ENCODE measurements around the gene MAN2B2.

MAN2B2 gene

DNA sequence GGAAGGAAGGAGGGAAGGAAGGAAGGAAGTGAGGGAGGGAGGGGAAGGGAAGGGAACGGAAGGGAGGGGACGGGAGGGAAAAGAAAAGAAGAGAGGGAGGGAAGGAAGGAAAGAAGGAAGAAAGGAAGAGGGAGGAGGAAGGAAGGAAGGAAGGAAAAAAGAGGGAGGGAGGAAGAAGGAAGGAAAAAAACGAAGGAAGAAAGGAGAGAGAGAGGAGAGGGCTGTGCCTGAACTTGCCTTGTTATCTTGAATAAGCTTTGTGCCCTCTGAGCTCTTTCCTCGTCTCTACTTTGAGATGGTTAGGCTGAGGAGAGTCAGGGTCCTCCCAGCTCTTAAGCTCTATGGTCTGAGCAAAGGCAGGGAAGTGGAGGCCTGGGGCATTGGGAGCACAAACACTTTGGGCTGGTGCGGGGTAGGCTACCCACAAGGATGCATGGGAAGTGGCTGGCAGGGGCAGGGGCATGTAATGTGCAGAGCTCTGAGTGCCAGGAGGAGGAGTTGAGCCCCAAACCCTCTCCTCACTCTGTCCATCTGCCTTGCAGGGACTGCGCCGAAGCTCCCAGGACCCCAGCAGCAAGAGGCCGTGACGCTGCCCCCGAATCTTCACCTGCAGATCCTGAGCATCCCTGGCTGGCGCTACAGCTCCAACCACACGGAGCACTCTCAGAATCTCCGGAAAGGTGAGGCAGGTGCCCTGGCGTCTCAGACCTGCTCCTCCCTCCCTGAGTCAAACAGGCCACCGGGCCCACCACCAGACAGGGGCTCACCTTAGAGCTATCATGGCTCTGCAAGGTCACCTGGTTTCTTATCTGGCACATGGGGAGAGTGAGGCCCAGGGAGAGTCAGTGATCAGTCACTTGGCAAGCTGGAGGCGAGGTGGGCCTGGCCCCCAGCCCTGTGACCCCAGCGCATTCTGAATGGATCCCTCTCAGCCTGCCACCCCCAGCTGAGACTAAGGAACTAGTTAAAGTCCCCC is 39.0 kb downstream of the MAN2B2 start:
- H3K9ac ChIP-seq (ENCODE audit: low read length), result no peak overlapping the region
- H3K27ac ChIP-seq (ENCODE audit: low read length), result no peak overlapping the region
- H3K4me3 ChIP-seq (ENCODE audit: low read length), result no peak overlapping the region
- H3K79me2 ChIP-seq (ENCODE audit: low read length), result no peaks in the 10 kb centered on the region
- H3K27me3 ChIP-seq (ENCODE audit: low read depth, low read length), result no peaks in the 10 kb centered on the region
- peaks cover 4% of the 10 kb centered on the region for H3K36me3 ChIP-seq (replicated peaks; ENCODE audit: low read depth, low read length)
- H3K9me3 ChIP-seq (ENCODE audit: insufficient read depth, low read length), result no peaks in the 10 kb centered on the region
- no peaks in the 10 kb centered on the region for H3K4me1 ChIP-seq (ENCODE audit: low read length)
- H3K4me2 ChIP-seq (ENCODE audit: low read length), result no peak overlapping the region
- no peak overlapping the region for H2AFZ ChIP-seq (ENCODE audit: low read depth, low read length)
- TF ChIP-seq, protein P1, sequence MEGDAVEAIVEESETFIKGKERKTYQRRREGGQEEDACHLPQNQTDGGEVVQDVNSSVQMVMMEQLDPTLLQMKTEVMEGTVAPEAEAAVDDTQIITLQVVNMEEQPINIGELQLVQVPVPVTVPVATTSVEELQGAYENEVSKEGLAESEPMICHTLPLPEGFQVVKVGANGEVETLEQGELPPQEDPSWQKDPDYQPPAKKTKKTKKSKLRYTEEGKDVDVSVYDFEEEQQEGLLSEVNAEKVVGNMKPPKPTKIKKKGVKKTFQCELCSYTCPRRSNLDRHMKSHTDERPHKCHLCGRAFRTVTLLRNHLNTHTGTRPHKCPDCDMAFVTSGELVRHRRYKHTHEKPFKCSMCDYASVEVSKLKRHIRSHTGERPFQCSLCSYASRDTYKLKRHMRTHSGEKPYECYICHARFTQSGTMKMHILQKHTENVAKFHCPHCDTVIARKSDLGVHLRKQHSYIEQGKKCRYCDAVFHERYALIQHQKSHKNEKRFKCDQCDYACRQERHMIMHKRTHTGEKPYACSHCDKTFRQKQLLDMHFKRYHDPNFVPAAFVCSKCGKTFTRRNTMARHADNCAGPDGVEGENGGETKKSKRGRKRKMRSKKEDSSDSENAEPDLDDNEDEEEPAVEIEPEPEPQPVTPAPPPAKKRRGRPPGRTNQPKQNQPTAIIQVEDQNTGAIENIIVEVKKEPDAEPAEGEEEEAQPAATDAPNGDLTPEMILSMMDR (IDR thresholded peaks at IDR 0.05; ENCODE audit: low read depth, low read length), result no peak
- no peak for TF ChIP-seq EZH2phosphoT487 (IDR thresholded peaks at IDR 0.05; ENCODE audit: low read depth)
- no peaks in the 10 kb centered on the region for H4K20me1 ChIP-seq (ENCODE audit: insufficient read depth, low read length)

DNA sequence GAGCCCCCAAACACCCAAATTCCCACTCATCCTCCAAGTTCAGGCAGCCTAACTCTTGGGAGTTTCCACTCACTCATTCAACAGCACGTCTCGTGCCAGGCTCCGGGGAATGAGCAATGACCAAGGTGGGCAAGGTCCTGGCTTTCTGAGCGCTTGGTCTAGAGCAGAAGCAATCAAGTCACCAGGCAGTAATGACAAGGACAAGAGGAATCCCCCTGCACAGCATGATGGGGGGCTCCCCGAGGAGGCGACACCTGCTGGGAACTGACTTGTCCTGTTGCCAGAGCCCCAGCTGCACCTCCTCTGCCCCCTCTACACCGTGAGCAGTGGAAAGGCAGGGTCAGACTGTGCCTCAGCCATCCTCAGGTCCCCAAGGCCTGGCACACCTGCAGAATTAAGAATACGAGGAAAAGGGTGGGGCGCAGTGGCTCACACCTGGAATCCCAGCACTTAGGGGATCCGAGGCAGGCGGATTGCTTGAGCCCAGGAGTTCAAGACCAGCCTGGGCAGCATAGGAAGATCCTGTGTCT is 39.8 kb downstream of the MAN2B2 start:
- Histone ChIP-seq H3K4me1 (ENCODE audit: low read length) (no peaks in the 10 kb centered on the region), H3K9ac (ENCODE audit: low read length) (no peak overlapping the region), H3K27me3 (ENCODE audit: low read depth, low read length) (no peaks in the 10 kb centered on the region), H3K36me3 (replicated peaks; ENCODE audit: low read depth, low read length) (peaks cover 4% of the 10 kb centered on the region), H4K20me1 (ENCODE audit: insufficient read depth, low read length) (no peaks in the 10 kb centered on the region), H3K9me3 (ENCODE audit: insufficient read depth, low read length) (no peaks in the 10 kb centered on the region), H3K79me2 (ENCODE audit: low read length) (no peaks in the 10 kb centered on the region), H3K4me3 (ENCODE audit: low read length) (no peak overlapping the region), H3K27ac (ENCODE audit: low read length) (no peak overlapping the region), H3K4me2 (ENCODE audit: low read length) (no peak overlapping the region), H2AFZ (ENCODE audit: low read depth, low read length) (no peak overlapping the region)
- TF ChIP-seq, protein P1 (IDR thresholded peaks at IDR 0.05; ENCODE audit: low read depth, low read length), result no peak
- TF ChIP-seq EZH2phosphoT487 (IDR thresholded peaks at IDR 0.05; ENCODE audit: low read depth), result no peak

DNA sequence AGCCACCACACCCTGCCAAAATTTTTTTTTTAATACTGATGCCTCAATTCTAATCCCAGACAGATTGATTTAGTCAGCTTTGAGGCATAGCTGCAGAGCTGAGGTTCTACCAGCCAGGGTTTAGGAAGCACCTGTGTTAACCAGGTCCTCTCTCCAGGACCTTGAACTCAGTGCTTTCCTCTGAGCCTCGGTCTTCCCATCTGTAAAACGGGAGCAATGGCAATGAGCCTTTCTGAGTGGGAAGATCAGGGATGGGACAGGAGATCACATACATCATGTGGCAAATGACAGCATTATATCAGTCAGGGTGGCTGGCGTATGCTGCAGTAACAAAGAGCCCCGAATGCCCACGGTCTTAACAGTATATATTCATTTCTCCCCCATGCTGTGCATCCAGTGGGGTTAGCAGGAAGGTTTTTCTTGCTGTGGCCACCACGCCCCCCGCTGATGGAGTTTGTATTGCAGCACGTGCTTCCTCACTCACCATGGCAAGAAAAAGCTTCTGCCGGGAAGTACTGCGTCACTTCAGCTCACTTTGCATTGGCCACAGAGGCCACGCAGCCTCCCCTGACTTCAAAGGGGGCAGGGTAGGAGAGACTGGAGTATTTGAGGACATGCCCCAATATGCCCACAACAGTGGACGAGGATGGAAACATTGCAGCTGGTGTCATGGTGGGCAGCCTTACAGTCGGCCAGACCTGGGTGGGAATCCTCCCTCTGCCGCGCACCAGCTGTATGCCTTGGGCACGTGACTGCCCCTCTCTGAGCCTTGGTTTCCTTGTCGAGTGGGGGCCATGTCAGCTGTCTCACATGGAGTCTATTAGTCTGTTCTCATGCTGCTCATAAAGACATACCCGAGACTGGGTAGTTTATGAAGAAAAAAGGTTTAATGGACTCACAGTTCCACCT is 41.4 kb downstream of the MAN2B2 start:
- no peaks in the 10 kb centered on the region for H3K27me3 ChIP-seq (ENCODE audit: low read depth, low read length)
- H3K4me3 ChIP-seq (ENCODE audit: low read length), result no peak overlapping the region
- H3K79me2 ChIP-seq (ENCODE audit: low read length), result no peaks in the 10 kb centered on the region
- no peak overlapping the region for H3K4me2 ChIP-seq (ENCODE audit: low read length)
- H2AFZ ChIP-seq (ENCODE audit: low read depth, low read length), result no peak overlapping the region
- no peak for TF ChIP-seq EZH2phosphoT487 (IDR thresholded peaks at IDR 0.05; ENCODE audit: low read depth)
- TF ChIP-seq, protein P1 (IDR thresholded peaks at IDR 0.05; ENCODE audit: low read depth, low read length), result no peak
- peaks cover 4% of the 10 kb centered on the region for H3K36me3 ChIP-seq (replicated peaks; ENCODE audit: low read depth, low read length)
- H3K27ac ChIP-seq (ENCODE audit: low read length), result no peak overlapping the region
- no peaks in the 10 kb centered on the region for H3K4me1 ChIP-seq (ENCODE audit: low read length)
- H3K9ac ChIP-seq (ENCODE audit: low read length), result no peak overlapping the region
- no peaks in the 10 kb centered on the region for H4K20me1 ChIP-seq (ENCODE audit: insufficient read depth, low read length)
- no peaks in the 10 kb centered on the region for H3K9me3 ChIP-seq (ENCODE audit: insufficient read depth, low read length)
